ENCODE results near the gene CREB3L2. TPM values are rescaled to one million over a fixed set of nuclear protein-coding genes. Genes with fewer than 3 reads are reported as not detected.

Gene CREB3L2
- polyA plus RNA-seq, 2 of the 4 experiments (the other 2 are of a cell fraction): 16.3 to 32.2 TPM

- ATAC-seq (no peak), DNase-seq (ENCODE audit: low read depth in 1 of 2, low spot score in 1 of 2) (no peak), FAIRE-seq (no peak)
- peaks cover 31% of the 10 kb centered on the region for H3K4me1 ChIP-seq
- H3K27ac ChIP-seq: no peak overlapping the region
- 94% methylated on average over 14 of the region's 14 CpGs for WGBS (ENCODE audit: missing lambda C conversion rate)
- no peaks in the 10 kb centered on the region for H3K9me3 ChIP-seq
- no peak for TF ChIP-seq RARB (CRISPR knock-in tag; IDR thresholded peaks at IDR 0.05)
- TF ChIP-seq NPAS2 (CRISPR knock-in tag; IDR thresholded peaks at IDR 0.05; ENCODE audit: borderline replicate concordance): no peak
- TF ChIP-seq HES2 (IDR thresholded peaks at IDR 0.05): no peak
- TF ChIP-seq ELK1 (IDR thresholded peaks at IDR 0.05; ENCODE audit: low read depth, low read length): no peak
- no peak for TF ChIP-seq JUN (IDR thresholded peaks at IDR 0.05)
- TF ChIP-seq CTCF (IDR thresholded peaks at IDR 0.05): no peak
- no peak for TF ChIP-seq PBX3 (IDR thresholded peaks at IDR 0.05)
- no peak for TF ChIP-seq NR3C1 (IDR thresholded peaks at IDR 0.05)
- TF ChIP-seq PHF8 (IDR thresholded peaks at IDR 0.05; ENCODE audit: borderline replicate concordance, low read depth): no peak
- TF ChIP-seq NFE2L2 (conservative IDR thresholded peaks at IDR 0.05; ENCODE audit: low read length): no peak
- no peak for TF ChIP-seq GATA3 (IDR thresholded peaks at IDR 0.05; ENCODE audit: borderline replicate concordance)
- no peak for TF ChIP-seq RNF2 (IDR thresholded peaks at IDR 0.05; ENCODE audit: borderline replicate concordance, low read depth)
- no peak for TF ChIP-seq ZC3H11A (IDR thresholded peaks at IDR 0.05)
- TF ChIP-seq MAFK (IDR thresholded peaks at IDR 0.05; ENCODE audit: partially characterized antibody): no peak
- TF ChIP-seq REST (IDR thresholded peaks at IDR 0.05): no peak
- no peak for TF ChIP-seq FOXS1 (CRISPR knock-in tag; IDR thresholded peaks at IDR 0.05)
- TF ChIP-seq FOSL2 (IDR thresholded peaks at IDR 0.05): no peak
- TF ChIP-seq FOSL2 (CRISPR knock-in tag; IDR thresholded peaks at IDR 0.05): no peak
- no peak for TF ChIP-seq SMC3 (IDR thresholded peaks at IDR 0.05)
- no peak for TF ChIP-seq SREBF2 (IDR thresholded peaks at IDR 0.05)
- TF ChIP-seq RCOR1 (IDR thresholded peaks at IDR 0.05; ENCODE audit: low read depth, low read length): no peak
- H3K4me2 ChIP-seq: no peak overlapping the region
- ChIA-PET CTCF (no interaction called here), POLR2A (no interaction called here)
- H3K4me3 ChIP-seq: no peak overlapping the region
Measured at GRCh38 chr7:137964824-137965545, 36.9 kb downstream of the CREB3L2 start.

Data from A549 (cell line).